ENCODE results near the gene RBM25. TPM values are rescaled to one million over a fixed set of nuclear protein-coding genes. Genes with fewer than 3 reads are reported as not detected.
"Not testable (repeated sequence)": the region's sequence is repeated elsewhere in the genome, so short reads cannot be mapped to it uniquely, and the experiment has no call there.

RBM25 gene
- total RNA-seq, 1 experiment from 2014 or later: 142 TPM

DNA sequence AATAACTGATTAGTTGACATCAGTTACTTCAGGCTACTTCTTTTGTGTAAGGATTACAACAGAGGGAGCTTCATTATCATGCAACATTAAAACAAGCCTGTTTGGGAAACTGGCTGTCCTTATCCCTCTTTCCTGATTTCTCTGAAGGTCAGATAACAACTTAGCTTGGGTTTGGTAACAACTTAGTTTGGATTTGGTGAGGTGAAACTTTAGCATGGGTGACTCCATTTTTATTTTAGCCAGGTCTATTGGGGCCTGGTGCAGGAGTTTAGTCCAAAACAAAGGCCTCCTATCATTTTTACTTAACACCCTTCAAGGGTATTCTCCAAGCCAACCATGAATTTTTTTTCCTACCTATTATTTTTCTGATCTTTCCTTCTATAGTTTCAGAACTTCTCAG lies 30.4 kb upstream of the RBM25 start (continued):
- TF ChIP-seq NR3C1 (CRISPR knock-in tag; conservative IDR thresholded peaks at IDR 0.05; ENCODE audit: low read depth): no peak
- no peak for TF ChIP-seq E2F5 (CRISPR knock-in tag; IDR thresholded peaks at IDR 0.05)
- TF ChIP-seq MYBL2 (CRISPR knock-in tag; IDR thresholded peaks at IDR 0.05): no peak

DNA sequence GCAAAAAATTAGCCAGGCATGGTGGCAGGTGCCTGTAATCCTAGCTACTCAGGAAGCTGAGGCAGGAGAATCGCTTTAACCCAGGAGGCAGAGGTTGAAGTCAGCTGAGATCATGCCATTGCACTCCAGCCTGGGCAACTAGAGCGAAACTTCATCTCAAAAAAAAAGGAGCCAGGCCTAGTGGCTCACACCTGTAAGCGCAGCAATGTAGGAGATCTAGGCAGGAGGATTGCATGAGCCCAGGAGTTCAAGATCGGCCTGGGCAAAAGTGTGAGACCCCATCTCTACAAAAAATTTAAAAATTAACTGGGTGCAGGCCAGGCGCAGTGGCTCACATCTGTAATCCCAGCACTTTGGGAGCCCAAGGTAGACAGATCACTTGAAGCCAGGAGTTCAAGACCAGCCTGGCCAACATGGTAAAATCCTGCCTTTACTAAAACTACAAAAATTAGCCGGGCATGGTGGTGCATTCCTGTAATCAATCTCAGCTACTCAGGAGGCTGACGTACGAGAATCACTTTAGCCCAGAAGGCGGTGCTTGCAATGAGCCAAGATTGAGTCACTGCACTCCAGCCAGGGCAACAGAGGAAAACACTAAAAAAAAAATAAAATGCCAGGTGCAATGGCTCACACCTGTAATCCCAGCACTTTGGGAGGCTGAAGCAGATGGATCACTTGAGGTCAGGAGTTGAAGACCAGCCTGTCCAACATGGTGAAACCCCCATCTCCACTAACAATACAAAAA lies 21.5 kb upstream of the RBM25 start:
- H3K4me1 Mint-ChIP-seq; H3K27ac Mint-ChIP-seq; DNase-seq (ENCODE audit: low spot score); H3K9me3 Mint-ChIP-seq; H3K36me3 Mint-ChIP-seq; H3K4me3 Mint-ChIP-seq; CTCF ChIA-PET; H3K27me3 Mint-ChIP-seq (ENCODE audit: low read depth): not testable (repeated sequence)
- POLR2A ChIA-PET: interaction anchor here (1.5 kb wide), 1 partner anchor 10 kb away, joined by 3 read pairs; the partner anchor contains the start of gene ZFYVE1
- ATAC-seq: peak; percentile 63

DNA sequence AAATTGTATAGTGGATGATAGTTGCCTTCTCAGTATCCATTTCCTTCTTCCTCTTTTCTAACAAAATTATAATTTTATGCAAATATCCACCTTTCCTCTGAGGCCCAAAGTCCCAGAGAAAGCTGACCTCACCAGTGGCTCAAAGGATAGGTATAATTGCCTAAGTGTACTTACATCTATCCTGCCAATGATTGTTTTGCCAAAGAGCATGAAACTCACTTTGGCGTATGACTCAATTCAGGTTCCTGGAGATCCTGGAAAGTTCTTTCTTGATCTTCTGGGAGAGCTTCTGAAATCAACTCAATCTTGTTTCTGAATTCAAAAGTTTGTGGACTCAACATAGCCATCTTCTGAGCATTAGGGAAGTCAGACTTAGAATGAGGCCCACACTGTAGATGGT lies 10.5 kb upstream of the RBM25 start:
- DNase-seq (ENCODE audit: low spot score) (no peak), ATAC-seq (no peak)
- TF ChIP-seq ZNF281 (CRISPR knock-in tag; IDR thresholded peaks at IDR 0.05) (no peak), SMAD4 (CRISPR knock-in tag; IDR thresholded peaks at IDR 0.05) (no peak), ELF4 (CRISPR knock-in tag; IDR thresholded peaks at IDR 0.05; ENCODE audit: low read depth) (no peak), FOXK1 (CRISPR knock-in tag; IDR thresholded peaks at IDR 0.05) (no peak), TP53 (CRISPR knock-in tag; IDR thresholded peaks at IDR 0.05) (no peak), ATF3 (CRISPR knock-in tag; conservative IDR thresholded peaks at IDR 0.05) (no peak), CREB1 (CRISPR knock-in tag; IDR thresholded peaks at IDR 0.05) (no peak), RORB (CRISPR knock-in tag; IDR thresholded peaks at IDR 0.05) (no peak)
- TF ChIP-seq, protein P1, sequence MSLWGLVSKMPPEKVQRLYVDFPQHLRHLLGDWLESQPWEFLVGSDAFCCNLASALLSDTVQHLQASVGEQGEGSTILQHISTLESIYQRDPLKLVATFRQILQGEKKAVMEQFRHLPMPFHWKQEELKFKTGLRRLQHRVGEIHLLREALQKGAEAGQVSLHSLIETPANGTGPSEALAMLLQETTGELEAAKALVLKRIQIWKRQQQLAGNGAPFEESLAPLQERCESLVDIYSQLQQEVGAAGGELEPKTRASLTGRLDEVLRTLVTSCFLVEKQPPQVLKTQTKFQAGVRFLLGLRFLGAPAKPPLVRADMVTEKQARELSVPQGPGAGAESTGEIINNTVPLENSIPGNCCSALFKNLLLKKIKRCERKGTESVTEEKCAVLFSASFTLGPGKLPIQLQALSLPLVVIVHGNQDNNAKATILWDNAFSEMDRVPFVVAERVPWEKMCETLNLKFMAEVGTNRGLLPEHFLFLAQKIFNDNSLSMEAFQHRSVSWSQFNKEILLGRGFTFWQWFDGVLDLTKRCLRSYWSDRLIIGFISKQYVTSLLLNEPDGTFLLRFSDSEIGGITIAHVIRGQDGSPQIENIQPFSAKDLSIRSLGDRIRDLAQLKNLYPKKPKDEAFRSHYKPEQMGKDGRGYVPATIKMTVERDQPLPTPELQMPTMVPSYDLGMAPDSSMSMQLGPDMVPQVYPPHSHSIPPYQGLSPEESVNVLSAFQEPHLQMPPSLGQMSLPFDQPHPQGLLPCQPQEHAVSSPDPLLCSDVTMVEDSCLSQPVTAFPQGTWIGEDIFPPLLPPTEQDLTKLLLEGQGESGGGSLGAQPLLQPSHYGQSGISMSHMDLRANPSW (CRISPR knock-in tag; conservative IDR thresholded peaks at IDR 0.05; ENCODE audit: low read depth): no peak
- TF ChIP-seq, protein P2, sequence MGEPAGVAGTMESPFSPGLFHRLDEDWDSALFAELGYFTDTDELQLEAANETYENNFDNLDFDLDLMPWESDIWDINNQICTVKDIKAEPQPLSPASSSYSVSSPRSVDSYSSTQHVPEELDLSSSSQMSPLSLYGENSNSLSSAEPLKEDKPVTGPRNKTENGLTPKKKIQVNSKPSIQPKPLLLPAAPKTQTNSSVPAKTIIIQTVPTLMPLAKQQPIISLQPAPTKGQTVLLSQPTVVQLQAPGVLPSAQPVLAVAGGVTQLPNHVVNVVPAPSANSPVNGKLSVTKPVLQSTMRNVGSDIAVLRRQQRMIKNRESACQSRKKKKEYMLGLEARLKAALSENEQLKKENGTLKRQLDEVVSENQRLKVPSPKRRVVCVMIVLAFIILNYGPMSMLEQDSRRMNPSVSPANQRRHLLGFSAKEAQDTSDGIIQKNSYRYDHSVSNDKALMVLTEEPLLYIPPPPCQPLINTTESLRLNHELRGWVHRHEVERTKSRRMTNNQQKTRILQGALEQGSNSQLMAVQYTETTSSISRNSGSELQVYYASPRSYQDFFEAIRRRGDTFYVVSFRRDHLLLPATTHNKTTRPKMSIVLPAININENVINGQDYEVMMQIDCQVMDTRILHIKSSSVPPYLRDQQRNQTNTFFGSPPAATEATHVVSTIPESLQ (CRISPR knock-in tag; IDR thresholded peaks at IDR 0.05): no peak
- TF ChIP-seq, protein P3, sequence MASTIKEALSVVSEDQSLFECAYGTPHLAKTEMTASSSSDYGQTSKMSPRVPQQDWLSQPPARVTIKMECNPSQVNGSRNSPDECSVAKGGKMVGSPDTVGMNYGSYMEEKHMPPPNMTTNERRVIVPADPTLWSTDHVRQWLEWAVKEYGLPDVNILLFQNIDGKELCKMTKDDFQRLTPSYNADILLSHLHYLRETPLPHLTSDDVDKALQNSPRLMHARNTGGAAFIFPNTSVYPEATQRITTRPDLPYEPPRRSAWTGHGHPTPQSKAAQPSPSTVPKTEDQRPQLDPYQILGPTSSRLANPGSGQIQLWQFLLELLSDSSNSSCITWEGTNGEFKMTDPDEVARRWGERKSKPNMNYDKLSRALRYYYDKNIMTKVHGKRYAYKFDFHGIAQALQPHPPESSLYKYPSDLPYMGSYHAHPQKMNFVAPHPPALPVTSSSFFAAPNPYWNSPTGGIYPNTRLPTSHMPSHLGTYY (CRISPR knock-in tag; IDR thresholded peaks at IDR 0.05): no peak
- TF ChIP-seq, protein P4, sequence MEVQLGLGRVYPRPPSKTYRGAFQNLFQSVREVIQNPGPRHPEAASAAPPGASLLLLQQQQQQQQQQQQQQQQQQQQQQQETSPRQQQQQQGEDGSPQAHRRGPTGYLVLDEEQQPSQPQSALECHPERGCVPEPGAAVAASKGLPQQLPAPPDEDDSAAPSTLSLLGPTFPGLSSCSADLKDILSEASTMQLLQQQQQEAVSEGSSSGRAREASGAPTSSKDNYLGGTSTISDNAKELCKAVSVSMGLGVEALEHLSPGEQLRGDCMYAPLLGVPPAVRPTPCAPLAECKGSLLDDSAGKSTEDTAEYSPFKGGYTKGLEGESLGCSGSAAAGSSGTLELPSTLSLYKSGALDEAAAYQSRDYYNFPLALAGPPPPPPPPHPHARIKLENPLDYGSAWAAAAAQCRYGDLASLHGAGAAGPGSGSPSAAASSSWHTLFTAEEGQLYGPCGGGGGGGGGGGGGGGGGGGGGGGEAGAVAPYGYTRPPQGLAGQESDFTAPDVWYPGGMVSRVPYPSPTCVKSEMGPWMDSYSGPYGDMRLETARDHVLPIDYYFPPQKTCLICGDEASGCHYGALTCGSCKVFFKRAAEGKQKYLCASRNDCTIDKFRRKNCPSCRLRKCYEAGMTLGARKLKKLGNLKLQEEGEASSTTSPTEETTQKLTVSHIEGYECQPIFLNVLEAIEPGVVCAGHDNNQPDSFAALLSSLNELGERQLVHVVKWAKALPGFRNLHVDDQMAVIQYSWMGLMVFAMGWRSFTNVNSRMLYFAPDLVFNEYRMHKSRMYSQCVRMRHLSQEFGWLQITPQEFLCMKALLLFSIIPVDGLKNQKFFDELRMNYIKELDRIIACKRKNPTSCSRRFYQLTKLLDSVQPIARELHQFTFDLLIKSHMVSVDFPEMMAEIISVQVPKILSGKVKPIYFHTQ (CRISPR knock-in tag; IDR thresholded peaks at IDR 0.05): no peak
- Mint-ChIP-seq H3K9me3 (no peaks in the 10 kb centered on the region), H3K4me3 (no peak overlapping the region), H3K27ac (no peak overlapping the region; the same call in 1 of the 2 replicates), H3K4me1 (no peaks in the 10 kb centered on the region), H3K36me3 (no peaks in the 10 kb centered on the region), H3K27me3 (ENCODE audit: low read depth) (no peaks in the 10 kb centered on the region)
- ChIA-PET POLR2A (no interaction called here), CTCF (no interaction called here)
